COLO668 (cell line): ENCODE measurements around the gene RAVER2.
A peak's percentile ranks its signal among the peaks of the same experiment; 100 is the strongest.
"Not testable (repeated sequence)": the region's sequence is repeated elsewhere in the genome, so short reads cannot be mapped to it uniquely, and the experiment has no call there.

Experiments
- DNase-seq: peaks from one replicate; lab custom pipeline; 2025; ENCODE audit not compliant: unreplicated experiment; lab: John Stamatoyannopoulos, UW

Gene RAVER2

GRCh38 chr1:64744492-64745180, at the start of gene RAVER2:
Gene RAVER2 (plus strand): TSS chr1:64745075. CDS start chr1:64745173, 98 bp downstream.
- peak; percentile 94 for DNase-seq

GRCh38 chr1:64696879-64697278, 48.0 kb upstream of the RAVER2 start:
- no peak for DNase-seq

- no peak for DNase-seq
Observed at GRCh38 chr1:64699327-64699726, 45.5 kb upstream of the RAVER2 start.

GRCh38 chr1:64701071-64701470, 43.8 kb upstream of the RAVER2 start:
- no peak for DNase-seq

- DNase-seq, result no peak
Observed at GRCh38 chr1:64701886-64702285, 43.0 kb upstream of the RAVER2 start.

GRCh38 chr1:64702670-64703069, 42.2 kb upstream of the RAVER2 start:
- DNase-seq, result not testable (repeated sequence)

- DNase-seq, result no peak
Observed at GRCh38 chr1:64703600-64703999, 41.3 kb upstream of the RAVER2 start.

GRCh38 chr1:64705591-64705990, 39.3 kb upstream of the RAVER2 start:
- DNase-seq, result no peak

GRCh38 chr1:64711266-64711665, 33.6 kb upstream of the RAVER2 start:
- DNase-seq, result no peak

GRCh38 chr1:64712049-64712448, 32.8 kb upstream of the RAVER2 start:
- no peak for DNase-seq

GRCh38 chr1:64715186-64715585, 29.7 kb upstream of the RAVER2 start:
- no peak for DNase-seq

GRCh38 chr1:64721135-64721534, 23.7 kb upstream of the RAVER2 start:
- DNase-seq, result no peak

- DNase-seq, result no peak
Observed at GRCh38 chr1:64721576-64722145, 23.2 kb upstream of the RAVER2 start.

- DNase-seq, result no peak
Observed at GRCh38 chr1:64727861-64728260, 17.0 kb upstream of the RAVER2 start.

GRCh38 chr1:64733581-64734286, 11.1 kb upstream of the RAVER2 start:
- DNase-seq, result no peak

GRCh38 chr1:64734287-64734652, 10.6 kb upstream of the RAVER2 start:
- DNase-seq, result no peak

GRCh38 chr1:64740687-64741086, 4.2 kb upstream of the RAVER2 start:
- DNase-seq, result not testable (repeated sequence)

GRCh38 chr1:64743954-64744491, 852 bp upstream of the RAVER2 start:
- no peak for DNase-seq

- DNase-seq, result peak; percentile 57
Observed at GRCh38 chr1:64745181-64745985, 508 bp downstream of the RAVER2 start.

GRCh38 chr1:64745986-64746940, 1.4 kb downstream of the RAVER2 start:
- peak; percentile 47 for DNase-seq
